GM21526 (cell line): ENCODE results near the gene IQGAP1.
"Not testable (repeated sequence)": the region's sequence is repeated elsewhere in the genome, so short reads cannot be mapped to it uniquely, and the experiment has no call there.

Experiments used
- ATAC-seq: cut with Tn5 transposase; IDR thresholded peaks from one replicate; pipeline ENCODE4 v1.9.1; 2021; ENCODE audit warnings: moderate library complexity; ENCODE audit not compliant: unreplicated experiment, low FRiP score

The IQGAP1 gene

GRCh38 chr15:90409587-90409986 lies 21.5 kb downstream of the IQGAP1 start:
- ATAC-seq, result not testable (repeated sequence)

- not testable (repeated sequence) for ATAC-seq
Observed at GRCh38 chr15:90410316-90410715, 22.3 kb downstream of the IQGAP1 start.

- no peak for ATAC-seq
Observed at GRCh38 chr15:90411176-90411575, 23.1 kb downstream of the IQGAP1 start.

GRCh38 chr15:90412356-90413194 lies 24.5 kb downstream of the IQGAP1 start:
- no peak for ATAC-seq

- ATAC-seq, result no peak
Observed at GRCh38 chr15:90413411-90414379, 25.7 kb downstream of the IQGAP1 start.

GRCh38 chr15:90414408-90415028 lies 26.5 kb downstream of the IQGAP1 start:
- no peak for ATAC-seq

GRCh38 chr15:90416052-90416451 lies 28.0 kb downstream of the IQGAP1 start:
- ATAC-seq, result not testable (repeated sequence)

GRCh38 chr15:90418627-90419026 lies 30.6 kb downstream of the IQGAP1 start:
- no peak for ATAC-seq

GRCh38 chr15:90419206-90419605 lies 31.2 kb downstream of the IQGAP1 start:
- ATAC-seq, result no peak

- ATAC-seq, result no peak
Observed at GRCh38 chr15:90419738-90420406, 31.8 kb downstream of the IQGAP1 start.

- no peak for ATAC-seq
Observed at GRCh38 chr15:90420451-90420850, 32.4 kb downstream of the IQGAP1 start.

GRCh38 chr15:90421527-90421926 lies 33.5 kb downstream of the IQGAP1 start:
- ATAC-seq, result no peak

- no peak for ATAC-seq
Observed at GRCh38 chr15:90422043-90422442, 34.0 kb downstream of the IQGAP1 start.

- ATAC-seq, result no peak
Observed at GRCh38 chr15:90422936-90423335, 34.9 kb downstream of the IQGAP1 start.

GRCh38 chr15:90423801-90424319 lies 35.8 kb downstream of the IQGAP1 start:
- ATAC-seq, result no peak

- ATAC-seq, result no peak
Observed at GRCh38 chr15:90425726-90426346, 37.8 kb downstream of the IQGAP1 start.

GRCh38 chr15:90427185-90427584 lies 39.1 kb downstream of the IQGAP1 start:
- no peak for ATAC-seq

- no peak for ATAC-seq
Observed at GRCh38 chr15:90432253-90432652, 44.2 kb downstream of the IQGAP1 start.

GRCh38 chr15:90435652-90436337 lies 47.8 kb downstream of the IQGAP1 start:
- ATAC-seq, result no peak
